Vagina (tissue), 2 donors: ENCODE results near the gene GART.
"Not testable (repeated sequence)": the region's sequence is repeated elsewhere in the genome, so short reads cannot be mapped to it uniquely, and the experiment has no call there.

Experiments
- POLR2A ChIP-seq, 2 donors: fragments of 450-650 bp; IDR thresholded peaks; one replicate each; pipeline ENCODE4 v1.6.1; 2017; ENCODE audit warnings: antibody characterized with exemption in 2 of 2, mild to moderate bottlenecking in 2 of 2, moderate library complexity in 2 of 2
- POLR2AphosphoS5 ChIP-seq, 2 donors: sonication (generic); formaldehyde crosslinking; IDR thresholded peaks; one replicate each; pipeline ENCODE4 v1.9.0; 2017; ENCODE audit warnings: antibody characterized with exemption in 2 of 2, mild to moderate bottlenecking in 2 of 2, low read depth in 1 of 2; ENCODE audit not compliant: insufficient read depth in 1 of 2
- TF ChIP-seq, protein P1 (sequence below), 3 experiments: fragments of 450-650 bp in 2 of 3; fragments of 200-600 bp in 1 of 3; sonication (generic) in 1 of 3; IDR thresholded peaks; one replicate each; pipeline ENCODE4 v1.5.1; 2017 to 2019; ENCODE audit warnings: antibody characterized with exemption in 3 of 3, mild to moderate bottlenecking in 2 of 3, moderate library complexity in 2 of 3

DNA sequence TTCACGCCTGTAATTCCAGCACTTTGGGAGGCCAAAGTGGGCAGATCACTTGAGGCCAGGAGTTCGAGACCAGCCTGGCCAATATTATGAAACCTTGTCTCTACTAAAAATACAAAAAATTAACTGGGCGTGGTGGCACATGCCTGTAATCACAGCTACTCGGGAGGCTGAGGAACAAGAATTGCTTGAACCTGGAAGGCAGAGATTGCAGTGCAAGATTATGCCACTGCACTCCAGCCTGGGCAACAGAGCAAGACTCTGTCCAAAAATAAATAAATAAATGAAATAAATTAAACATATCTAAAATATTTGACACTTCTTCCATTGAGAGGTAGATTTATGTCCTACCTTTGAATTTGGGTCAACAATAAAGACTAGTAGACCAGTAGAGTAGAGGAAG lies 72.7 kb downstream of the GART start:
- TF ChIP-seq, protein P1, sequence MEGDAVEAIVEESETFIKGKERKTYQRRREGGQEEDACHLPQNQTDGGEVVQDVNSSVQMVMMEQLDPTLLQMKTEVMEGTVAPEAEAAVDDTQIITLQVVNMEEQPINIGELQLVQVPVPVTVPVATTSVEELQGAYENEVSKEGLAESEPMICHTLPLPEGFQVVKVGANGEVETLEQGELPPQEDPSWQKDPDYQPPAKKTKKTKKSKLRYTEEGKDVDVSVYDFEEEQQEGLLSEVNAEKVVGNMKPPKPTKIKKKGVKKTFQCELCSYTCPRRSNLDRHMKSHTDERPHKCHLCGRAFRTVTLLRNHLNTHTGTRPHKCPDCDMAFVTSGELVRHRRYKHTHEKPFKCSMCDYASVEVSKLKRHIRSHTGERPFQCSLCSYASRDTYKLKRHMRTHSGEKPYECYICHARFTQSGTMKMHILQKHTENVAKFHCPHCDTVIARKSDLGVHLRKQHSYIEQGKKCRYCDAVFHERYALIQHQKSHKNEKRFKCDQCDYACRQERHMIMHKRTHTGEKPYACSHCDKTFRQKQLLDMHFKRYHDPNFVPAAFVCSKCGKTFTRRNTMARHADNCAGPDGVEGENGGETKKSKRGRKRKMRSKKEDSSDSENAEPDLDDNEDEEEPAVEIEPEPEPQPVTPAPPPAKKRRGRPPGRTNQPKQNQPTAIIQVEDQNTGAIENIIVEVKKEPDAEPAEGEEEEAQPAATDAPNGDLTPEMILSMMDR (IDR thresholded peaks at IDR 0.05): not testable (repeated sequence)
- TF ChIP-seq POLR2AphosphoS5 (IDR thresholded peaks at IDR 0.05; ENCODE audit: insufficient read depth in 1 of 2, low read depth in 1 of 2); POLR2A (IDR thresholded peaks at IDR 0.05): not testable (repeated sequence)
